T-cell (primary cell): ENCODE results near the gene IMPDH2. TPM values are rescaled to one million over a fixed set of nuclear protein-coding genes. Genes with fewer than 3 reads are reported as not detected.

ENCODE experiments used
- ATAC-seq, 4 experiments: fragments of 200-7000 bp in 3 of 4; fragments of 150-1000 bp in 1 of 4; cut with Tn5 transposase; replicated peaks in 1 of 4; 1 replicate in 3 of 4; 2 replicates in 1 of 4; pipeline ENCODE4 v1.10.0; 2021; ENCODE audit warnings: moderate library complexity in 3 of 4, mild to moderate bottlenecking in 2 of 4, moderate number of reproducible peaks in 1 of 4
- CTCF ChIA-PET, 2 donors: fragments of 300-600 bp; sonication (Branson Sonifier 250); formaldehyde crosslinking; loops; one replicate each; lab custom pipeline; 2022; ENCODE audit warnings: antibody characterized with exemption in 2 of 2; lab: Charles Lee
- POLR2A ChIA-PET, 2 donors: fragments of 300-600 bp; sonication (Branson Sonifier 250); formaldehyde crosslinking; loops; one replicate each; lab custom pipeline; 2022; ENCODE audit warnings: antibody characterized with exemption in 2 of 2; lab: Charles Lee
- DNase-seq, 35 experiments: peaks; one replicate each; pipeline versions ENCODE4 v3.0.0 to v3.0.0-alpha.2; 2013 to 2023
- H3K27ac ChIP-seq: one replicate; pipeline ENCODE4 v1.5.1; 2013; ENCODE audit warnings: low read length
- H3K27me3 ChIP-seq, 2 experiments: replicated peaks in 1 of 2; 1 replicate in 1 of 2; 2 replicates in 1 of 2; pipeline versions ENCODE4 v1.6.1 to v1.7.0; 2013; ENCODE audit warnings: low read length in 1 of 2, mixed read lengths in 1 of 2; ENCODE audit not compliant: control insufficient read depth in 2 of 2, insufficient read depth in 2 of 2; ENCODE audit errors: extremely low read depth in 1 of 2
- H3K36me3 ChIP-seq, 2 donors: 1 replicate in 1 of 2; 2 replicates in 1 of 2; pipeline versions ENCODE4 v1.6.1 to v1.7.0; 2013; ENCODE audit warnings: low read length in 1 of 2; ENCODE audit not compliant: control insufficient read depth in 2 of 2, insufficient read depth in 1 of 2; ENCODE audit errors: extremely low read depth in 1 of 2
- H3K4me1 ChIP-seq, 2 experiments: 1 replicate in 1 of 2; 2 replicates in 1 of 2; pipeline versions ENCODE4 v1.6.1 to v1.7.0; 2013; ENCODE audit warnings: low read length in 2 of 2, mixed read lengths in 1 of 2; ENCODE audit not compliant: insufficient read depth in 2 of 2, control insufficient read depth in 1 of 2; ENCODE audit errors: extremely low read depth in 1 of 2
- H3K4me3 ChIP-seq, 2 donors: 1 replicate in 1 of 2; 2 replicates in 1 of 2; pipeline versions ENCODE4 v1.5.1 to v1.7.0; 2013; ENCODE audit warnings: mild to moderate bottlenecking in 2 of 2, low read length in 1 of 2, moderate library complexity in 1 of 2; ENCODE audit not compliant: control insufficient read depth in 1 of 2; ENCODE audit errors: extremely low read depth in 1 of 2
- H3K9me3 ChIP-seq: 2 replicates; pipeline ENCODE4 v1.7.0; 2013
- H3K27ac Mint-ChIP-seq, 2 donors: one replicate each; pipeline ENCODE4 v1.8.0; 2020 to 2021; ENCODE audit warnings: mild to moderate bottlenecking in 2 of 2, mixed read lengths in 2 of 2
- H3K27me3 Mint-ChIP-seq, 2 donors: one replicate each; pipeline ENCODE4 v1.8.0; 2021 to 2022; ENCODE audit warnings: mixed read lengths in 2 of 2
- H3K36me3 Mint-ChIP-seq: one replicate; pipeline ENCODE4 v1.8.0; 2021; ENCODE audit warnings: mixed read lengths
- H3K4me1 Mint-ChIP-seq, 3 donors: one replicate each; pipeline ENCODE4 v1.8.0; 2020 to 2022; ENCODE audit warnings: mixed read lengths in 3 of 3, mild to moderate bottlenecking in 1 of 3
- H3K4me3 Mint-ChIP-seq, 3 donors: one replicate each; pipeline ENCODE4 v1.8.0; 2020 to 2022; ENCODE audit warnings: mild to moderate bottlenecking in 3 of 3, mixed read lengths in 3 of 3, moderate library complexity in 3 of 3
- H3K9me3 Mint-ChIP-seq, 3 donors: one replicate each; pipeline ENCODE4 v1.8.0; 2020 to 2022; ENCODE audit warnings: mixed read lengths in 3 of 3
- WGBS: methylation state at CpG from one replicate; pipeline ENCODE4 v1.1.5; 2013; ENCODE audit warnings: missing lambda C conversion rate; ENCODE audit not compliant: insufficient coverage; 5-methylcytosine and 5-hydroxymethylcytosine counted together
- total RNA-seq, 35 experiments: library from RNA in 6 of 35; stranded (reverse) in 6 of 35; fragments of 120-200 nt in 1 of 35; gene quantifications; one replicate each; pipeline versions ENCODE4 v1.2.1 to v1.2.4 and lab custom pipeline; 2013 to 2026

Gene IMPDH2
- total RNA-seq, 5 donors from 2014 or later (not counting 1 experiment from before 2014, with no cell fraction given), result 110 to 160 (median 149) TPM

DNA sequence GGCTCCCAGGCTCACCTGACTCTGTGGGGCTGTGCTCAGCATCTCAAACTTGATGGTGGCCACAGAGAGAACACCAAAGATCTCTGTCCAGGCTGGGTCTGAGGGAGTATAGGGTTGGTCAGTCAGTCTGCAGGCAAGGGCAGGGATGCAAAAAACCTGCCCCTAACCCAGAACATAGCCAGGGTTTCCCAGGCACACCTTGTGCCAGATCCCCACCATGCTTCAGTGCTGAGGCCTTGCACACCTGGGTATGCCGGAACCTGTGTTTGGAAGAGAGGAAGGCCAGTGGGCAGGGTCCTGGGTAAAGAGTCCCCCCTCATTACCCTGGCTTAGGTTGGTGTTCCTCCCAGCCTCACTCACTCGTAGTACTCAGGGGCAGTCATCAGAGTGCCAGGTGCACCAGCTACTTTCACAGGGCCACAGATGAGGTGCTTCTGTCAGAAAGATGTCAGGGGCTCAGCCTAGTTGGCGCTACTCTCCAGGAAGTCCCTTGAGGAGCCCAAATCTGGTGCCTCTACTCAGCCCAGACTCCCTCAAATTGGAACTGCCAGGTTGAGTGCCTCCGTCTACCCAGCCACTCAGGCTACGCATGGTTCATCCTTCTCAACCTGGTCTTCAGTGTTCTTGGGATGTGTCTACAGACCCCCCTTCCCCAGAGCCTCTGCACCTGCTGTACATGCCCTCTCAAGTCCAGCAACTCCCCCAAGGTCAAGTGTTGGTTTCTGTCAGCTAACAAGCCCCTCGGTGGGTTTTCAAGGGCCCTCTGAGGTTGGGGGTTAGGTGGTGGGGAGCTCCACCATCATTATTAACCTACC is 12.6 kb downstream of the IMPDH2 start:
- Mint-ChIP-seq H3K4me3 (peak overlapping the region; percentile 90 to 93 (median 91)), H3K9me3 (no peaks in the 10 kb centered on the region), H3K27me3 (no peaks in the 10 kb centered on the region), H3K4me1 (peaks cover 36 to 43% (median 38%) of the 10 kb centered on the region in 3 donors), H3K36me3 (peaks cover 18% of the 10 kb centered on the region), H3K27ac (peak overlapping the region; percentile 61 to 66)
- DNase-seq, result no peak
- Histone ChIP-seq H3K4me3 (no peak overlapping the region), H3K27ac (peak overlapping the region; percentile 41), H3K9me3 (no peaks in the 10 kb centered on the region), H3K27me3 (no peaks in the 10 kb centered on the region), H3K36me3 (peaks cover 36 to 40% of the 10 kb centered on the region in 2 donors), H3K4me1 (peaks cover 14 to 45% of the 10 kb centered on the region in 2 experiments)
- 93% methylated on average over 5 of the region's 6 CpGs for WGBS
- ATAC-seq, result no peak
- ChIA-PET POLR2A (interaction anchor here (1.1 to 1.5 kb wide), 2 partner anchors 9 to 13 kb away, joined by 3 to 4 read pairs; partner anchors contain the start of genes IMPDH2 (in 1 of the 2) and WDR6 (in 1 of the 2)), CTCF (interaction anchor here in 1 of 2 donors (1.5 kb wide), 1 partner anchor 10 kb away, joined by 9 read pairs; the partner anchor contains the start of gene WDR6)

- Mint-ChIP-seq H3K9me3 (no peaks in the 10 kb centered on the region), H3K4me1 (peaks cover 33 to 44% (median 37%) of the 10 kb centered on the region in 3 donors), H3K4me3 (peak overlapping the region in 2 of 3 donors; percentile 31 to 90), H3K27me3 (no peaks in the 10 kb centered on the region), H3K27ac (no peak overlapping the region), H3K36me3 (peaks cover 20% of the 10 kb centered on the region)
- CTCF ChIA-PET, result interaction anchor here in 1 of 2 donors (1.0 to 2.6 kb wide), 3 partner anchors 8 to 28 kb away, joined by 3 to 5 read pairs (median 4); partner anchors contain the start of gene WDR6
- Histone ChIP-seq H3K27ac (no peak overlapping the region), H3K36me3 (peaks cover 36 to 44% of the 10 kb centered on the region in 2 donors), H3K4me1 (peaks cover 14 to 42% of the 10 kb centered on the region in 2 experiments), H3K27me3 (no peaks in the 10 kb centered on the region), H3K9me3 (no peaks in the 10 kb centered on the region), H3K4me3 (no peak overlapping the region)
- no peak for ATAC-seq
- POLR2A ChIA-PET, result no interaction called here
- WGBS, result 89% methylated on average over 4 of the region's 6 CpGs
- no peak for DNase-seq
Observed at GRCh38 chr3:49015765-49016164, 13.4 kb downstream of the IMPDH2 start.

DNA sequence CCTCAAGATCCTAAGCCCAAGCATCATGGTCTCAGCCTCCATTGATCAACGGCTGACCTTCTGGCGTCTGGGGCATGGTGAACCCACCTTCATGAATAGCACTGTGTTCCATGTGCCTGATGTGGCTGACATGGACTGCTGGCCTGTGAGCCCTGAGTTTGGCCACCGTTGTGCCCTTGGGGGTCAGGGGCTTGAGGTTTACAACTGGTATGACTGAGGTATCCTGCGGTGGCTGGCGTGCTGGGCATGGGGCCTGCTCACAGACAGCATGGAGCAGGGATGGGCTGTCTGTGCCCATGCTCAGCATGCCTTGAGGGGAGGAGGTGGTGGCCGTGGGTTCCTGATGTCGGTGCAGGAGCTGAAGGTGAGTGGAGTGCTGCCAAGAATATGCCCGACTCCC is 14.1 kb downstream of the IMPDH2 start:
- Mint-ChIP-seq H3K27me3 (no peaks in the 10 kb centered on the region), H3K27ac (peak overlapping the region in 1 of 2 donors; percentile 11), H3K36me3 (peaks cover 20% of the 10 kb centered on the region), H3K4me3 (no peak overlapping the region), H3K4me1 (peaks cover 26 to 39% (median 32%) of the 10 kb centered on the region in 3 donors), H3K9me3 (no peaks in the 10 kb centered on the region)
- DNase-seq (no peak), ATAC-seq (no peak)
- 95% methylated on average over 4 of the region's 8 CpGs for WGBS
- Histone ChIP-seq H3K4me1 (peaks cover 8 to 35% of the 10 kb centered on the region in 2 experiments), H3K4me3 (no peak overlapping the region), H3K36me3 (peaks cover 36 to 44% of the 10 kb centered on the region in 2 donors), H3K27ac (no peak overlapping the region), H3K9me3 (no peaks in the 10 kb centered on the region), H3K27me3 (no peaks in the 10 kb centered on the region)
- CTCF ChIA-PET, result interaction anchor here in 1 of 2 donors (1.0 to 2.6 kb wide), 3 partner anchors 8 to 28 kb away, joined by 3 to 5 read pairs (median 4); partner anchors contain the start of gene WDR6
- POLR2A ChIA-PET, result interaction anchor here in 1 of 2 donors (1.1 kb wide), 1 partner anchor 13 kb away, joined by 4 read pairs; no protein-coding TSS in a partner anchor

DNA sequence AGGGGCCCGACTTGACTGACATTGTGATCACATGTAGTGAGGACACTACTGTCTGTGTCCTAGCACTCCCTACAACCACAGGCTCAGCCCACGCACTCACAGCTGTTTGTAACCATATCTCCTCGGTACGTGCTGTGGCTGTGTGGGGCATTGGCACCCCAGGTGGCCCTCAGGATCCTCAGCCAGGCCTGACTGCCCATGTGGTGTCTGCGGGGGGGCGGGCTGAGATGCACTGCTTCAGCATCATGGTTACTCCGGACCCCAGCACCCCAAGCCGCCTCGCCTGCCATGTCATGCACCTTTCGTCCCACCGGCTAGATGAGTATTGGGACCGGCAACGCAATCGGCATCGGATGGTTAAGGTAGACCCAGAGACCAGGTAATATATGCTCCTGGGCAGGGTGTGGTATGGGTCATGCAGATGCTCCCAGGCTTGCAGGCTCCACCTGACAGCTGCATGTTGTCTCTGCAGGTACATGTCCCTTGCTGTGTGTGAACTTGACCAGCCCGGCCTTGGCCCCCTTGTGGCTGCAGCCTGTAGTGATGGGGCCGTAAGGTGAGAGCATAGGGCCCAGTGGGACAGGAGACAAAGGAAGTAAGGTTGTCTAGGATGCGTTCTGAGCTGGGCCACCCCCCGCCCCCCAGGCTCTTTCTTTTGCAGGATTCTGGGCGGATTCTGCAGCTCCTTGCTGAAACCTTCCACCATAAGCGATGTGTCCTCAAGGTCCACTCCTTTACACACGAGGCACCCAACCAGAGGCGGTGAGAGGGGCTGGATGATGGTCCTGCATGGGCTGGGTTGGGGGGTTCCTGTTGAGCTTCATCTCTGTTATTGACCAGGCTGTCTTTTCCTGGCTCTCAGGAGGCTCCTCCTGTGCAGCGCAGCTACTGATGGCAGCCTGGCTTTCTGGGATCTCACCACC is 15.2 kb downstream of the IMPDH2 start:
- ATAC-seq (peak; percentile 26 to 36 (median 31)), DNase-seq (peak in 17 of 35 experiments; percentile 19 to 60 (median 37))
- 84% methylated on average over 18 of the region's 24 CpGs for WGBS
- ChIA-PET POLR2A (interaction anchor here (0.5 to 1.1 kb wide), 4 partner anchors 14 to 285 kb away, joined by 3 to 7 read pairs (median 5); no protein-coding TSS in a partner anchor), CTCF (interaction anchor here (0.9 to 4.2 kb wide), 4 partner anchors 22 to 27 kb away, joined by 4 to 11 read pairs (median 5); no protein-coding TSS in a partner anchor)
- Histone ChIP-seq H3K9me3 (no peaks in the 10 kb centered on the region), H3K4me3 (no peak overlapping the region), H3K27ac (no peak overlapping the region), H3K27me3 (no peaks in the 10 kb centered on the region), H3K4me1 (peaks cover 4 to 25% of the 10 kb centered on the region in 2 experiments), H3K36me3 (peaks cover 36 to 44% of the 10 kb centered on the region in 2 donors)
- no peak overlapping the region for H3K27ac Mint-ChIP-seq
- no peak overlapping the region for H3K4me3 Mint-ChIP-seq
- peaks cover 23 to 37% (median 28%) of the 10 kb centered on the region in 3 donors for H3K4me1 Mint-ChIP-seq
- no peaks in the 10 kb centered on the region for H3K9me3 Mint-ChIP-seq
- H3K36me3 Mint-ChIP-seq, result peaks cover 20% of the 10 kb centered on the region
- no peaks in the 10 kb centered on the region for H3K27me3 Mint-ChIP-seq

- no peak for ATAC-seq
- Histone ChIP-seq H3K4me3 (no peak overlapping the region), H3K36me3 (peaks cover 36 to 44% of the 10 kb centered on the region in 2 donors), H3K27ac (no peak overlapping the region), H3K4me1 (peaks cover 2 to 23% of the 10 kb centered on the region in 2 experiments), H3K27me3 (no peaks in the 10 kb centered on the region), H3K9me3 (no peaks in the 10 kb centered on the region)
- Mint-ChIP-seq H3K9me3 (no peaks in the 10 kb centered on the region), H3K27ac (no peak overlapping the region), H3K4me3 (no peak overlapping the region), H3K4me1 (peaks cover 28 to 39% (median 28%) of the 10 kb centered on the region in 3 donors), H3K27me3 (no peaks in the 10 kb centered on the region), H3K36me3 (peaks cover 20% of the 10 kb centered on the region)
- ChIA-PET CTCF (interaction anchor here (0.6 to 4.2 kb wide), 3 partner anchors 22 to 60 kb away, joined by 3 to 11 read pairs (median 5); no protein-coding TSS in a partner anchor), POLR2A (interaction anchor here in 1 of 2 donors (0.6 to 1.0 kb wide), 2 partner anchors 18 to 61 kb away, joined by 3 to 6 read pairs; no protein-coding TSS in a partner anchor)
- WGBS, result 92% methylated on average over 18 of the region's 19 CpGs
- no peak for DNase-seq
Observed at GRCh38 chr3:49013113-49013737, 16.0 kb downstream of the IMPDH2 start.
